ENCODE data around the gene CD38.

GRCh38 chr4:15737255-15737654 lies 40.9 kb upstream of the CD38 start:
- TF ChIP-seq CTCF (IDR thresholded peaks at IDR 0.05; ENCODE audit: borderline replicate concordance, extremely low read depth, low read length, poor library complexity, severe bottlenecking) (peak; percentile 34), EZH2 (IDR thresholded peaks at IDR 0.05; ENCODE audit: borderline replicate concordance, low read depth, low read length, severe bottlenecking) (no peak)
